HEK293 (cell line): ENCODE data around the gene WDFY3.

ENCODE experiments used
- CTCF ChIA-PET: fragments of 350-600 bp; formaldehyde crosslinking; extraction: SDS; loops from one replicate; lab custom pipeline; 2021; ENCODE audit warnings: antibody characterized with exemption; lab: Yijun Ruan, JAX
- POLR2A ChIA-PET: fragments of 300-600 bp; formaldehyde crosslinking; extraction: SDS; loops from one replicate; lab custom pipeline; 2020; ENCODE audit warnings: antibody characterized with exemption, inconsistent platforms; lab: Yijun Ruan, JAX
- H3K27ac ChIP-seq: fragments of 200-500 bp; sonication (Bioruptor generic); 2 replicates; pipeline ENCODE4 v1.5.1; 2014; ENCODE audit warnings: low read depth, low read length, control low read depth, inconsistent platforms; ENCODE audit errors: extremely low read depth
- H3K36me3 ChIP-seq, 2 experiments: fragments of 200-500 bp in 1 of 2; sonication (Bioruptor generic) in 1 of 2; 1 replicate in 1 of 2; 2 replicates in 1 of 2; pipeline ENCODE4 v1.5.1; 2014 to 2017; ENCODE audit warnings: inconsistent platforms in 2 of 2, low read length in 2 of 2; ENCODE audit not compliant: control insufficient read depth in 2 of 2, insufficient read depth in 1 of 2
- H3K4me1 ChIP-seq: fragments of 200-500 bp; sonication (Bioruptor generic); 2 replicates; pipeline ENCODE4 v1.5.1; 2014; ENCODE audit warnings: mild to moderate bottlenecking, low read length, inconsistent platforms; ENCODE audit not compliant: control insufficient read depth, insufficient read depth
- H3K4me3 ChIP-seq: 2 replicates; pipeline ENCODE4 v1.5.1; 2011; ENCODE audit warnings: low read depth, mild to moderate bottlenecking, control low read depth, low read length, moderate library complexity
- H3K9me3 ChIP-seq: fragments of 200-500 bp; sonication (Bioruptor generic); 2 replicates; pipeline ENCODE4 v1.5.1; 2014; ENCODE audit warnings: low read depth, low read length, inconsistent platforms; ENCODE audit not compliant: control insufficient read depth, insufficient read depth
- GLI4 ChIP-seq: fragments of 450-650 bp; formaldehyde crosslinking; IDR thresholded peaks from 2 replicates; pipeline ENCODE4 v1.5.1; 2016; ENCODE audit warnings: missing biosample characterization, missing genetic modification characterization
- HOXC10 ChIP-seq: sonication (generic); formaldehyde crosslinking; IDR thresholded peaks from 2 replicates; pipeline ENCODE4 v1.8.1; 2023; ENCODE audit warnings: mild to moderate bottlenecking, missing genetic modification reagents
- IKZF3 ChIP-seq: fragments of 450-650 bp; IDR thresholded peaks from 2 replicates; pipeline ENCODE4 v1.5.0; 2018; ENCODE audit warnings: missing biosample characterization, mild to moderate bottlenecking, missing genetic modification characterization, moderate library complexity
- KLF8 ChIP-seq: fragments of 450-650 bp; formaldehyde crosslinking; IDR thresholded peaks from 2 replicates; pipeline ENCODE4 v1.5.1; 2016; ENCODE audit warnings: missing biosample characterization, missing genetic modification characterization
- RBAK ChIP-seq: fragments of 450-650 bp; formaldehyde crosslinking; IDR thresholded peaks from 2 replicates; pipeline ENCODE4 v1.5.1; 2016; ENCODE audit warnings: missing biosample characterization, missing genetic modification characterization
- SP2 ChIP-seq: fragments of 450-650 bp; formaldehyde crosslinking; IDR thresholded peaks from 2 replicates; pipeline ENCODE4 v1.5.1; 2016; ENCODE audit warnings: missing biosample characterization, missing genetic modification characterization
- ZFP41 ChIP-seq: fragments of 450-650 bp; formaldehyde crosslinking; IDR thresholded peaks from 2 replicates; pipeline ENCODE4 v1.5.1; 2016; ENCODE audit warnings: missing biosample characterization, missing genetic modification characterization, borderline replicate concordance
- ZNF175 ChIP-seq: fragments of 450-650 bp; formaldehyde crosslinking; IDR thresholded peaks from 2 replicates; pipeline ENCODE4 v1.5.1; 2016; ENCODE audit warnings: missing biosample characterization, missing genetic modification characterization
- ZNF426 ChIP-seq: fragments of 450-650 bp; formaldehyde crosslinking; IDR thresholded peaks from 2 replicates; pipeline ENCODE4 v1.5.1; 2017; ENCODE audit warnings: missing biosample characterization, missing genetic modification characterization, mild to moderate bottlenecking, inconsistent platforms, moderate library complexity
- ZNF48 ChIP-seq: fragments of 450-650 bp; formaldehyde crosslinking; IDR thresholded peaks from 2 replicates; pipeline ENCODE4 v1.5.1; 2016; ENCODE audit warnings: missing biosample characterization, missing genetic modification characterization
- ZNF571 ChIP-seq: fragments of 450-650 bp; formaldehyde crosslinking; IDR thresholded peaks from 2 replicates; pipeline ENCODE4 v1.5.0; 2017; ENCODE audit warnings: missing biosample characterization, missing genetic modification characterization
- ZNF664 ChIP-seq: fragments of 450-650 bp; formaldehyde crosslinking; IDR thresholded peaks from 2 replicates; pipeline ENCODE4 v1.5.1; 2016; ENCODE audit warnings: missing biosample characterization, missing genetic modification characterization
- ZNF747 ChIP-seq: fragments of 450-650 bp; formaldehyde crosslinking; IDR thresholded peaks from 2 replicates; pipeline ENCODE4 v1.5.1; 2016; ENCODE audit warnings: missing biosample characterization, missing genetic modification characterization
- ZNF76 ChIP-seq: fragments of 450-650 bp; formaldehyde crosslinking; IDR thresholded peaks from 2 replicates; pipeline ENCODE4; 2016; ENCODE audit warnings: low read depth, missing biosample characterization, missing genetic modification characterization, borderline replicate concordance
- ZNF768 ChIP-seq: fragments of 450-650 bp; formaldehyde crosslinking; IDR thresholded peaks from 2 replicates; pipeline ENCODE4 v1.5.1; 2018; ENCODE audit warnings: missing biosample characterization, mild to moderate bottlenecking, missing genetic modification characterization
- ZSCAN30 ChIP-seq: fragments of 450-650 bp; IDR thresholded peaks from 2 replicates; pipeline ENCODE4 v1.5.1; 2018; ENCODE audit warnings: missing biosample characterization, mild to moderate bottlenecking, missing genetic modification characterization, moderate library complexity
- TF ChIP-seq, protein P1 (sequence below): fragments of 450-650 bp; formaldehyde crosslinking; IDR thresholded peaks from 2 replicates; pipeline ENCODE4 v1.5.1; 2016; ENCODE audit warnings: missing biosample characterization, missing genetic modification characterization, low read depth
- TF ChIP-seq, protein P2 (sequence below): fragments of 450-650 bp; formaldehyde crosslinking; IDR thresholded peaks from 2 replicates; pipeline ENCODE4 v1.5.1; 2016; ENCODE audit warnings: missing biosample characterization, missing genetic modification characterization
- TF ChIP-seq, protein P3 (sequence below): fragments of 450-650 bp; IDR thresholded peaks from 2 replicates; pipeline ENCODE4 v1.5.1; 2018; ENCODE audit warnings: missing biosample characterization, mild to moderate bottlenecking, missing genetic modification characterization

WDFY3 gene

DNA sequence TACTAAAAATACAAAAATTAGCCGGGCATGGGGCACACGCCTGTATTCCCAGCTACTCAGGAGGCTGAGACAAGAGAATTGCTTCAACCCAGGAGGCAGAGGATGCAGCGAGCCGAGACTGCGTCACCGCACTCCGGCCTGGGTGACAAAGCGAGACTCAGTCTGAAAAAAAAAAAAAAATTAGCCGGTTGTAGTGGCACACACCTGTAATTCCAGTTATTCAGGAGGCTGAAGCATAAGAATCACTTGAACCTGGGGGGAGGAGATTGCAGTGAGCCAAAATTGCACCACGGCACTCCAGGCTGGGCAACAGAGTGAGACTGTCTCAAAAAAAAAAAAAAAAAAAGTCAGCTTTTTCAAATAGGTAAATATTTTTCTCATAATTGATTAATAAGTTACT is 71.9 kb downstream of the WDFY3 start:
- no peak for TF ChIP-seq GLI4 (tag by site-specific recombination)
- TF ChIP-seq, protein P1, sequence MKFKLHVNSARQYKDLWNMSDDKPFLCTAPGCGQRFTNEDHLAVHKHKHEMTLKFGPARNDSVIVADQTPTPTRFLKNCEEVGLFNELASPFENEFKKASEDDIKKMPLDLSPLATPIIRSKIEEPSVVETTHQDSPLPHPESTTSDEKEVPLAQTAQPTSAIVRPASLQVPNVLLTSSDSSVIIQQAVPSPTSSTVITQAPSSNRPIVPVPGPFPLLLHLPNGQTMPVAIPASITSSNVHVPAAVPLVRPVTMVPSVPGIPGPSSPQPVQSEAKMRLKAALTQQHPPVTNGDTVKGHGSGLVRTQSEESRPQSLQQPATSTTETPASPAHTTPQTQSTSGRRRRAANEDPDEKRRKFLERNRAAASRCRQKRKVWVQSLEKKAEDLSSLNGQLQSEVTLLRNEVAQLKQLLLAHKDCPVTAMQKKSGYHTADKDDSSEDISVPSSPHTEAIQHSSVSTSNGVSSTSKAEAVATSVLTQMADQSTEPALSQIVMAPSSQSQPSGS (tag by site-specific recombination) = no peak
- Histone ChIP-seq H3K36me3 (peaks cover 0 to 8% of the 10 kb centered on the region in 2 experiments; a peak in 2 of 3 replicates), H3K27ac (no peak overlapping the region), H3K4me1 (no peaks in the 10 kb centered on the region), H3K4me3 (no peak overlapping the region), H3K9me3 (no peaks in the 10 kb centered on the region)
- ChIA-PET CTCF (no interaction called here), POLR2A (no interaction called here)

DNA sequence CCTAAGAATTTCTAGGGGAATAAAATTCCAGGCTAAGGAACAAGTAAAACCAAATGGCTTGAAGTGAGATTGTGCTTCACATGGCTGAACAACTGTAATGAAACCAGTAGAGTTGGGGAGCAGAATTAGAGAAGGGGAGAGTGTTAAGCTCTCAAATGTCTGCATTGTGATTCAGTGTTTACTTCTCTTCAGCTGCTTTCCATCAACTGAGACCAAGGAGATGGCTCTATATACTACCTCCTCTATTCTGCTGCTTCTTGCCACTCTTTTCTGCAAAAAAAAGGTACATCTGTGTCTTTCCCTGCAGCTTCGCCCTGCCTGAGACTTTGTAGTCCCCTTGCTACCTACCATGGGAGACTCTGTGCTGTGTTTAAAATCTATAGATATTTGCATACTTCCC is 73.5 kb downstream of the WDFY3 start:
- no peak overlapping the region for H3K4me3 ChIP-seq
- no peak overlapping the region for H3K27ac ChIP-seq
- no peaks in the 10 kb centered on the region for H3K4me1 ChIP-seq

DNA sequence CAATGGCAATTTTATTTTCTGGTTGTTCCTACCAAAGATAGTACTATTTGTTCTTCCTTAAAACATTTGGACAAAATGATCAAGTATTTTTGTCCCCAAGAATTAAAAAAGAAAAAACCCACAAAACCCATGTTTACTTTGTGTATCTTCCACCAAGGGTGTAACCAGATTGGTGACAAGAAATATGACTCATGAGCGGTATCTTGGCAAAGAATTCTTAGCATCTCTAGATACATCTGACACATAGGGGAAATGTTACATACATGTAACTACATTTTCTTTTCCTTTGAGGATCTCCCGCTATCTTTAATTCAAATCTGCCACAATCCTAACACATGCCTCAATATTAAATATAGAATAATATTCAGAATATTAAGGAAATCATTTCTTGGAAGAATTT is 78.7 kb downstream of the WDFY3 start:
- no peak for TF ChIP-seq ZNF664
- TF ChIP-seq, protein P2, sequence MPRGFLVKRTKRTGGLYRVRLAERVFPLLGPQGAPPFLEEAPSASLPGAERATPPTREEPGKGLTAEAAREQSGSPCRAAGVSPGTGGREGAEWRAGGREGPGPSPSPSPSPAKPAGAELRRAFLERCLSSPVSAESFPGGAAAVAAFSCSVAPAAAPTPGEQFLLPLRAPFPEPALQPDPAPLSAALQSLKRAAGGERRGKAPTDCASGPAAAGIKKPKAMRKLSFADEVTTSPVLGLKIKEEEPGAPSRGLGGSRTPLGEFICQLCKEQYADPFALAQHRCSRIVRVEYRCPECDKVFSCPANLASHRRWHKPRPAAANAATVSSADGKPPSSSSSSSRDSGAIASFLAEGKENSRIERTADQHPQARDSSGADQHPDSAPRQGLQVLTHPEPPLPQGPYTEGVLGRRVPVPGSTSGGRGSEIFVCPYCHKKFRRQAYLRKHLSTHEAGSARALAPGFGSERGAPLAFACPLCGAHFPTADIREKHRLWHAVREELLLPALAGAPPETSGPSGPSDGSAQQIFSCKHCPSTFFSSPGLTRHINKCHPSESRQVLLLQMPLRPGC (tag by site-specific recombination) = no peak
- TF ChIP-seq ZNF175 (tag by site-specific recombination) = no peak
- TF ChIP-seq ZNF768 (tag by site-specific recombination) = no peak
- no peak for TF ChIP-seq ZFP41 (tag by site-specific recombination)
- TF ChIP-seq, all 188 proteins: peak for 0
- Histone ChIP-seq H3K4me3 (no peak overlapping the region), H3K27ac (no peak overlapping the region), H3K9me3 (no peaks in the 10 kb centered on the region), H3K36me3 (no peaks in the 10 kb centered on the region), H3K4me1 (no peaks in the 10 kb centered on the region)
- ChIA-PET POLR2A (no interaction called here), CTCF (no interaction called here)

More for the DNA sequence above, 73.5 kb downstream of the WDFY3 start:
- Histone ChIP-seq H3K36me3 (peaks cover 0 to 4% of the 10 kb centered on the region in 2 experiments; a peak in 2 of 3 replicates), H3K9me3 (no peaks in the 10 kb centered on the region)
- ChIA-PET POLR2A (no interaction called here), CTCF (no interaction called here)
- TF ChIP-seq ZNF747 (tag by site-specific recombination) (no peak), ZFP41 (tag by site-specific recombination) (no peak), KLF8 (tag by site-specific recombination) (no peak), ZNF571 (no peak), IKZF3 (tag by site-specific recombination) (no peak), HOXC10 (CRISPR knock-in tag) (no peak), ZNF426 (tag by site-specific recombination) (no peak), SP2 (tag by site-specific recombination) (no peak), RBAK (tag by site-specific recombination) (no peak), ZNF48 (no peak), ZSCAN30 (tag by site-specific recombination) (no peak), ZNF76 (tag by site-specific recombination) (no peak)
- TF ChIP-seq, protein P2 (tag by site-specific recombination) = no peak
- TF ChIP-seq, protein P3, sequence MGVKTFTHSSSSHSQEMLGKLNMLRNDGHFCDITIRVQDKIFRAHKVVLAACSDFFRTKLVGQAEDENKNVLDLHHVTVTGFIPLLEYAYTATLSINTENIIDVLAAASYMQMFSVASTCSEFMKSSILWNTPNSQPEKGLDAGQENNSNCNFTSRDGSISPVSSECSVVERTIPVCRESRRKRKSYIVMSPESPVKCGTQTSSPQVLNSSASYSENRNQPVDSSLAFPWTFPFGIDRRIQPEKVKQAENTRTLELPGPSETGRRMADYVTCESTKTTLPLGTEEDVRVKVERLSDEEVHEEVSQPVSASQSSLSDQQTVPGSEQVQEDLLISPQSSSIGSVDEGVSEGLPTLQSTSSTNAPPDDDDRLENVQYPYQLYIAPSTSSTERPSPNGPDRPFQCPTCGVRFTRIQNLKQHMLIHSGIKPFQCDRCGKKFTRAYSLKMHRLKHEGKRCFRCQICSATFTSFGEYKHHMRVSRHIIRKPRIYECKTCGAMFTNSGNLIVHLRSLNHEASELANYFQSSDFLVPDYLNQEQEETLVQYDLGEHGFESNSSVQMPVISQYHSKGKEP (tag by site-specific recombination) = no peak
- TF ChIP-seq, protein P1 (tag by site-specific recombination) = no peak
